ENCODE results near the gene ELF4. TPM values are rescaled to one million over a fixed set of nuclear protein-coding genes. Genes with fewer than 3 reads are reported as not detected.
A peak's percentile ranks its signal among the peaks of the same experiment; 100 is the strongest.

Gene ELF4
- 10 to 100 TPM; 36.2 to 52.7 TPM for total RNA-seq

GRCh38 chrX:130110379-130111219 is at the start of gene ELF4:
ELF4 (minus strand) TSS chrX:130110497; CDS start chrX:130081330, 29,167 bp downstream.
- Mint-ChIP-seq H3K27ac (peak within 1 kb of the TSS; percentile 94), H3K36me3 (peaks cover 8% of the 10 kb centered on the region), H3K4me1 (peaks cover 44% of the 10 kb centered on the region), H3K9me3 (ENCODE audit: low read depth) (no peaks in the 10 kb centered on the region), H3K27me3 (no peaks in the 10 kb centered on the region), H3K4me3 (peak within 1 kb of the TSS; percentile 93)
- peak; percentile 60 for DNase-seq
- CTCF ChIA-PET: interaction anchor here (0.8 to 5.7 kb wide), 6 partner anchors 9 to 30 kb away, joined by 3 to 38 read pairs (median 4); no protein-coding TSS in a partner anchor
- ATAC-seq: peak; percentile 65

GRCh38 chrX:130159776-130160175 is 49.5 kb upstream of the ELF4 start:
- Mint-ChIP-seq H3K27ac (no peak overlapping the region), H3K4me3 (no peak overlapping the region), H3K9me3 (ENCODE audit: low read depth) (no peaks in the 10 kb centered on the region), H3K36me3 (peaks cover 8% of the 10 kb centered on the region), H3K27me3 (no peaks in the 10 kb centered on the region), H3K4me1 (peaks cover 32% of the 10 kb centered on the region)
- CTCF ChIA-PET: interaction anchor here (2.3 kb wide), 1 partner anchor 79 kb away, joined by 12 read pairs; no protein-coding TSS in a partner anchor
- no peak for ATAC-seq
- DNase-seq: no peak

GRCh38 chrX:130158311-130158710 is 48.0 kb upstream of the ELF4 start:
- no peak overlapping the region for H3K27ac Mint-ChIP-seq
- H3K4me3 Mint-ChIP-seq: no peak overlapping the region
- no peak for DNase-seq
- no peak for ATAC-seq
- CTCF ChIA-PET: interaction anchor here (1.0 kb wide), 1 partner anchor 14 kb away, joined by 3 read pairs; the partner anchor contains the start of gene RAB33A
- H3K4me1 Mint-ChIP-seq: peaks cover 21% of the 10 kb centered on the region
- H3K36me3 Mint-ChIP-seq: peaks cover 6% of the 10 kb centered on the region
- no peaks in the 10 kb centered on the region for H3K27me3 Mint-ChIP-seq
- no peaks in the 10 kb centered on the region for H3K9me3 Mint-ChIP-seq (ENCODE audit: low read depth)

GRCh38 chrX:130155564-130155963 is 45.3 kb upstream of the ELF4 start:
- no peak overlapping the region for H3K4me3 Mint-ChIP-seq
- peaks cover 10% of the 10 kb centered on the region for H3K4me1 Mint-ChIP-seq
- ATAC-seq: no peak
- H3K27me3 Mint-ChIP-seq: no peaks in the 10 kb centered on the region
- H3K36me3 Mint-ChIP-seq: peaks cover 10% of the 10 kb centered on the region
- no peak for DNase-seq
- H3K27ac Mint-ChIP-seq: no peak overlapping the region
- CTCF ChIA-PET: interaction anchor here (1.0 kb wide), 1 partner anchor 14 kb away, joined by 3 read pairs; no protein-coding TSS in a partner anchor
- no peaks in the 10 kb centered on the region for H3K9me3 Mint-ChIP-seq (ENCODE audit: low read depth)

- Mint-ChIP-seq H3K4me3 (no peak overlapping the region), H3K4me1 (peaks cover 2% of the 10 kb centered on the region), H3K27ac (peak overlapping the region; percentile 56), H3K36me3 (peaks cover 27% of the 10 kb centered on the region), H3K9me3 (ENCODE audit: low read depth) (no peaks in the 10 kb centered on the region), H3K27me3 (no peaks in the 10 kb centered on the region)
- ATAC-seq: no peak
- no peak for DNase-seq
- CTCF ChIA-PET: interaction anchor here (1.1 to 2.2 kb wide), 4 partner anchors 12 to 87 kb away, joined by 3 to 6 read pairs (median 4); no protein-coding TSS in a partner anchor
These were observed 37.3 kb upstream of the ELF4 start for GRCh38 chrX:130147631-130148030.

GRCh38 chrX:130145123-130145522 is 34.8 kb upstream of the ELF4 start:
- H3K4me1 Mint-ChIP-seq: peaks cover 2% of the 10 kb centered on the region
- H3K4me3 Mint-ChIP-seq: no peak overlapping the region
- DNase-seq: no peak
- no peak for ATAC-seq
- no peaks in the 10 kb centered on the region for H3K9me3 Mint-ChIP-seq (ENCODE audit: low read depth)
- peaks cover 23% of the 10 kb centered on the region for H3K36me3 Mint-ChIP-seq
- CTCF ChIA-PET: interaction anchor here (1.0 kb wide), 1 partner anchor 47 kb away, joined by 5 read pairs; no protein-coding TSS in a partner anchor
- H3K27ac Mint-ChIP-seq: no peak overlapping the region
- no peaks in the 10 kb centered on the region for H3K27me3 Mint-ChIP-seq

- H3K9me3 Mint-ChIP-seq (ENCODE audit: low read depth): no peaks in the 10 kb centered on the region
- no peaks in the 10 kb centered on the region for H3K27me3 Mint-ChIP-seq
- H3K4me1 Mint-ChIP-seq: peaks cover 2% of the 10 kb centered on the region
- ATAC-seq (no peak), DNase-seq (no peak)
- CTCF ChIA-PET: interaction anchor here (1.0 kb wide), 1 partner anchor 23 kb away, joined by 3 read pairs; no protein-coding TSS in a partner anchor
- peaks cover 23% of the 10 kb centered on the region for H3K36me3 Mint-ChIP-seq
- H3K4me3 Mint-ChIP-seq: no peak overlapping the region
- H3K27ac Mint-ChIP-seq: no peak overlapping the region
These were observed 34.2 kb upstream of the ELF4 start for GRCh38 chrX:130144509-130144908.

GRCh38 chrX:130139474-130140201 is 29.3 kb upstream of the ELF4 start:
- H3K27me3 Mint-ChIP-seq: no peaks in the 10 kb centered on the region
- H3K9me3 Mint-ChIP-seq (ENCODE audit: low read depth): no peaks in the 10 kb centered on the region
- H3K36me3 Mint-ChIP-seq: peaks cover 23% of the 10 kb centered on the region
- no peak overlapping the region for H3K4me3 Mint-ChIP-seq
- peak overlapping the region; percentile 20 for H3K27ac Mint-ChIP-seq
- ATAC-seq: no peak
- CTCF ChIA-PET: interaction anchor here (1.0 to 1.2 kb wide), 2 partner anchors 53 to 60 kb away, joined by 3 read pairs; no protein-coding TSS in a partner anchor
- H3K4me1 Mint-ChIP-seq: no peaks in the 10 kb centered on the region
- DNase-seq: no peak

- ATAC-seq (no peak), DNase-seq (no peak)
- Mint-ChIP-seq H3K4me1 (no peaks in the 10 kb centered on the region), H3K4me3 (no peak overlapping the region), H3K27ac (no peak overlapping the region), H3K9me3 (ENCODE audit: low read depth) (no peaks in the 10 kb centered on the region), H3K27me3 (no peaks in the 10 kb centered on the region), H3K36me3 (peaks cover 18% of the 10 kb centered on the region)
- CTCF ChIA-PET: interaction anchor here (1.4 kb wide), 2 partner anchors 16 to 57 kb away, joined by 6 read pairs; no protein-coding TSS in a partner anchor
These were observed 26.7 kb upstream of the ELF4 start for GRCh38 chrX:130136961-130137360.

GRCh38 chrX:130136496-130136895 is 26.2 kb upstream of the ELF4 start:
- no peaks in the 10 kb centered on the region for H3K27me3 Mint-ChIP-seq
- no peaks in the 10 kb centered on the region for H3K4me1 Mint-ChIP-seq
- DNase-seq (no peak), ATAC-seq (no peak)
- H3K36me3 Mint-ChIP-seq: peaks cover 18% of the 10 kb centered on the region
- H3K9me3 Mint-ChIP-seq (ENCODE audit: low read depth): no peaks in the 10 kb centered on the region
- no peak overlapping the region for H3K4me3 Mint-ChIP-seq
- H3K27ac Mint-ChIP-seq: no peak overlapping the region
- CTCF ChIA-PET: interaction anchor here (1.4 to 3.0 kb wide), 2 partner anchors 57 kb away, joined by 6 to 8 read pairs; no protein-coding TSS in a partner anchor

GRCh38 chrX:130130990-130131389 is 20.7 kb upstream of the ELF4 start:
- Mint-ChIP-seq H3K9me3 (ENCODE audit: low read depth) (no peaks in the 10 kb centered on the region), H3K27me3 (no peaks in the 10 kb centered on the region), H3K4me1 (no peaks in the 10 kb centered on the region), H3K27ac (no peak overlapping the region), H3K36me3 (peaks cover 17% of the 10 kb centered on the region), H3K4me3 (no peak overlapping the region)
- CTCF ChIA-PET: interaction anchor here (1.0 kb wide), 1 partner anchor 43 kb away, joined by 3 read pairs; no protein-coding TSS in a partner anchor
- DNase-seq (no peak), ATAC-seq (no peak)

- ATAC-seq (no peak), DNase-seq (no peak)
- H3K9me3 Mint-ChIP-seq (ENCODE audit: low read depth): no peaks in the 10 kb centered on the region
- H3K4me3 Mint-ChIP-seq: no peak overlapping the region
- no peak overlapping the region for H3K27ac Mint-ChIP-seq
- CTCF ChIA-PET: no interaction called here
- peaks cover under 1% of the 10 kb centered on the region for H3K4me1 Mint-ChIP-seq
- H3K36me3 Mint-ChIP-seq: peaks cover 16% of the 10 kb centered on the region
- no peaks in the 10 kb centered on the region for H3K27me3 Mint-ChIP-seq
These were observed 15.0 kb upstream of the ELF4 start for GRCh38 chrX:130125091-130125874.
